CD4-positive, alpha-beta T cell treated with Interferon alpha-2 for 1 hour (primary cell): ENCODE data around the gene FAM169A.
"Not testable (repeated sequence)": the region's sequence is repeated elsewhere in the genome, so short reads cannot be mapped to it uniquely, and the experiment has no call there.

Experiments
- DNase-seq, 2 donors: peaks; one replicate each; pipeline ENCODE4 v3.0.0-alpha.2; 2020 to 2022

FAM169A gene, protein sequence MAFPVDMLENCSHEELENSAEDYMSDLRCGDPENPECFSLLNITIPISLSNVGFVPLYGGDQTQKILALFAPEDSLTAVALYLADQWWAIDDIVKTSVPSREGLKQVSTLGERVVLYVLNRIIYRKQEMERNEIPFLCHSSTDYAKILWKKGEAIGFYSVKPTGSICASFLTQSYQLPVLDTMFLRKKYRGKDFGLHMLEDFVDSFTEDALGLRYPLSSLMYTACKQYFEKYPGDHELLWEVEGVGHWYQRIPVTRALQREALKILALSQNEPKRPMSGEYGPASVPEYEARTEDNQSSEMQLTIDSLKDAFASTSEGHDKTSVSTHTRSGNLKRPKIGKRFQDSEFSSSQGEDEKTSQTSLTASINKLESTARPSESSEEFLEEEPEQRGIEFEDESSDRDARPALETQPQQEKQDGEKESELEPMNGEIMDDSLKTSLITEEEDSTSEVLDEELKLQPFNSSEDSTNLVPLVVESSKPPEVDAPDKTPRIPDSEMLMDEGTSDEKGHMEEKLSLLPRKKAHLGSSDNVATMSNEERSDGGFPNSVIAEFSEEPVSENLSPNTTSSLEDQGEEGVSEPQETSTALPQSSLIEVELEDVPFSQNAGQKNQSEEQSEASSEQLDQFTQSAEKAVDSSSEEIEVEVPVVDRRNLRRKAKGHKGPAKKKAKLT

DNA sequence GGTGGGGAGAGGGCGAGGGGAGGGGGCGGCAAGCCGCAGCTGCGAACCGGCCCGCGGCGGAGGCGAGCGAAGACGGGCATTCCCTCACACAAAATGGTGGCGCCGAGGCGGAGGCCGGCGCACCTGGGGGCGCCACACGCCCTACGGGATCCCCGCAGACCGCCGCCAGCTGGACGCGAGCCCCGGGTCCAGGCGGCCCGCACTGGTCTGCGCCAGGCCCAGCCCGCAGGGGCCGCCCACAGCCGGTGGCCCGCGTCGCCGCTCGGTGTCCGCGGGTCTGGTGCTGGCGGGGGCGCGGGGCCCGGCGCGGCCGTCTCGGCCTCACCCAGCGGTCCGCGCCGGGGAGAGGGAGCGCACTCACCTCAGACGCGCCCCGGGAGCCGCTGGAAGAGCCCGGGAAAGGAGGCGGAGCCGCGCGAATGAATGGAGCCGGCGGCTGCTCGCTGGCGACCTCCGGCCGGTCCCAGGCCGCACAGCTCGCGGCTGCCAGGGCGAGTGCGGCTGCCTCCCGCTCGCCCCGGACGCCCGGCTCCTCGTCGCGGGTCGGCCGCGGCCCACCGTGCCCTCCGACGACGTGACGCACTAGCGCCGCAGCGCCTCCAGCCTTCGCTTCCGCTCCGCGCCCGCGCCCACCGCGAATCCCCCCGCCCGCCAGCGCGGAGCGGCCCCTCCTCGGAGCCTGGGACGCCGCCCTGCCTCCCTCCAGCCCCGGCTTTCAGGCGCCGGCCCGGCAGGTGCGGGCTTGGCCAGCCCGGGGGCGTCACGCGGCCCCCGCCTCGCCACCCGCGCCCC lies at the start of gene FAM169A:
TSS of gene FAM169A (minus strand) at position 584 of the 792 bp plus-strand sequence. CDS start 24,711 bp downstream, outside the sequence.
- DNase-seq, result peak; percentile 32 to 59

DNA sequence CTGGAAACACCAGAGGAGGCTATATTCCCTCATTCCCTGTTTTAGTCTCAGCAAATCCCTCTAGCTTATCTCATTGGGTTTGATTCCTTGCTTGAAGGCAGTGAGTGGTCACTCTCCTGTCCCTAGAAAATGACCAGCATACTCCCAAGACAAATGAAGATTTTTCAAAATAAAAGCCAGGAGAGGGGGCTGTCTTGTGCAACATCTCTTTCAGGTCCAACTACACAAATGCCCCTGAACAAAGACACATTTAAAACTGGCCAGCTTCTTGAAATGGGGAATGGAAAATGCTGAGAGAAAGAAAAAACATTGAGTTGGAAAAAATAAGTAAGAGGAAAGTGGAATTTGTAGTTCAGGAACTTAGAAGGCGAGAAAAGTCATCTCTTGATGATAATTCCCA lies 49.3 kb upstream of the FAM169A start:
- no peak for DNase-seq

DNA sequence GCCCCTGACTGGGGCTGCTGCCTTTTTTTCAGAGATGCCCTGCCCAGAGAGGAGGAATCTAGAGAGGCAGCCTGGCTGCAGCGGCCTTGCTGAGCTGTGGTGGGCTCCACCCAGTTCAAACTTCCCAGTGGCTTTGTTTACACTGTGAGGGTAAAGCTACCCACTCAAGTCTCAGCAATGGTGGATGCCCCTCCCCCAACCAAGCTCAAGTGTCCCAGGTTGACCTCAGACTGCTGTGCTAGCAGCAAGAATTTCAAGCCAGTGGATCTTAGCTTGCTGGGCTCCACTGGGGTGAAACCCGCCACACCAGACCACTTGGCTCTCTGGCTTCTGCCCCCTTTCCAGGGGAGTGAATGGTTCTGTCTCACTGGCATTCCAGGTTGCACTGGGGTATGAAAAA lies 45.2 kb upstream of the FAM169A start:
- DNase-seq, result not testable (repeated sequence)

DNA sequence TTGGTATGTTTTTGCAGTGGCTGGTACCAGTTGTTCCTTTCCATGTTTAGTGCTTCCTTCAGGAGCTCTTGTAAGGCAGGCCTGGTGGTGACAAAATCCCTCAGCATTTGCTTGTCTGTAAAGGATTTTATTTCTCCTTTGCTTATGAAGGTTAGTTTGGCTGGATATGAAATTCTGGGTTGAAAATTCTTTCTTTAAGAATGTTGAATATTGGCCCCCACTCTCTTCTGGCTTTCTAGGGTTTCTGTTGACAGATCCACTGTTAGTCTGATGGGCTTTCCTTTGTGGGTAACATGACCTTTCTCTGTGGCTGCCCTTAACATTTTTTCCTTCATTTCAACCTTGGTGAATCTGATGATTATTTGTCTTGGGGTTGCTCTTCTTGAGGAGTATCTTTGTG lies 43.7 kb upstream of the FAM169A start:
- not testable (repeated sequence) for DNase-seq

DNA sequence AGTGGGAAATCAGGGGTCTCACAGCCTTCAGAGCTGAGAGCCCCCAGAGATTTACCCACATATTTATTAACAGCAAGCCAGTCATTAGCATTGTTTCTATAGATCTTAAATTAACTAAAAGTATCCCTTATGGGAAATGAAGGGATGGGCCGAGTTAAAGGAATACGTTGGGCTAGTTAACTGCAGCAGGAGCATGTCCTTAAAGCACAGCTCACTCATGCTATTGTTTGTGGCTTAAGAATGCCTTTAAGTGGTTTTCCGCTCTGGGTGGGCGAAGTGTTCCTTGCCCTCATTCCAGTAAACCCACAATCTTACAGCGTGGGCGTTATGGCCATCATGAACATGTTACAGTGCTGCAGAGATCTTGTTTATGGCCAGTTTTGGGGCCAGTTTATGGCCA lies 42.0 kb upstream of the FAM169A start:
- not testable (repeated sequence) for DNase-seq

DNA sequence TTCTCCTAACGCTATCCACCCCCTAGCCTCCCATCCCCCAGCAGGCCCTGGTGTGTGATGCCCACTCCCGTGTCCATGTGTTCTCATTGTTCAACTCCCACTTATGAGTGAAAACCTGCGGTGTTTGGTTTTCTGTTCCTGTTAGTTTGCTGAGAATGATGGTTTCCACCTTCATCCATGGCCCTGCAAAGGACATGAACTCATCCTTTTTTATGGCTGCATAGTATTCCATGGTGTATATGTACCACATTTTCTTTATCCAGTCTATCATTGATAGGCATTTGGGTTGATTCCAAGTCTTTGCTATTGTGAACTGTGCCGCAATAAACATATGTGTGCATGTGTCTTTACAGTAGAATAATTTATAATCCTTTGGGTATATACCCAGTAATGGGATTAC lies 38.5 kb upstream of the FAM169A start:
- not testable (repeated sequence) for DNase-seq

DNA sequence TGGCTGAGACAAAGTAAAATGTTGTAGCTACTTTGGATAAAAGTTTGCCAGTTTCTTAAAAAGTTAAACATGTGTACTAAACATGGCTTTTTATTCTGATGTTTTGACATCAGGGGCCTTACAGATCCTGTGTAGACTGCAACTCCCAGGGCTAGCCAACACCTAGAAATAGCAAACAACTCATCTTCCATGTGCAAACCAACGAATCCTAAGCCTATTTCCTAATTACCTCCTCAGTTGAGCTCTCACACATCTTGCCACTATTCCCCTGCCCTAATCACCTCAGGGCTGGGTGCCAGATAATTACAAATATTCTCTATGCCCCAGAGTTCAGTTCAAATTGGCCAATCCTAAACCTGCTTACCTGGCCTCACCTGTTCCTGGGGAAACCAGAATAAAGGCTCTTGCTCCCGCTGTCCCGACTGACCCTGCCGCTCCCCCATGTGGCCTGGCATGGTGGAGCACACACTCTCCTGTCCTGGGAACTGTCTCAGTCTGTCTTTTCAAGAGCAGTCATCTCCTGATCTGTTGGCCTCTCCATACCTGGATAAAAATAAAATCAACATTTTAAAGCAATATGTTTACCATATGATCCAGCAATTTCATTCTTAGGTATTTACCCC lies 37.1 kb upstream of the FAM169A start:
- DNase-seq, result peak; percentile 3 to 23

DNA sequence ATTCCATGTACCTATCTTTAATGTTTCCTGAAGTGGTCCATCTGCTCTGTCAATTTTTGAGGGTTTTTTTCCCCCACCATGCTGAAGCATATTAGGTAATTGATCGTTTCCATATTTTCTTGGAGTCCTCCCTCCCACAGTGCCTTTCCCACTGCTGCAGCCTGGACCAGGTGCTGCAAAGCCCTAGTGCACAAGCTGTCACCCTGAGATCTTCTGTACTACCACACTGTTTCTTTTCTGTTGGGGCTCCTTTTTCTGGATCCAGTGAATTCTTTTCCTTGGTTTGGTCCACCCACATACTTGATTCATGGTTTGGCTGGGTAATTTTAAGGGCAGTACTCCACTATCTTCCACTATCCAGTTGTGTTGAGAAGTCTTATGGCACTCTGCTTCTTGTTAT lies 30.9 kb upstream of the FAM169A start:
- DNase-seq, result no peak

DNA sequence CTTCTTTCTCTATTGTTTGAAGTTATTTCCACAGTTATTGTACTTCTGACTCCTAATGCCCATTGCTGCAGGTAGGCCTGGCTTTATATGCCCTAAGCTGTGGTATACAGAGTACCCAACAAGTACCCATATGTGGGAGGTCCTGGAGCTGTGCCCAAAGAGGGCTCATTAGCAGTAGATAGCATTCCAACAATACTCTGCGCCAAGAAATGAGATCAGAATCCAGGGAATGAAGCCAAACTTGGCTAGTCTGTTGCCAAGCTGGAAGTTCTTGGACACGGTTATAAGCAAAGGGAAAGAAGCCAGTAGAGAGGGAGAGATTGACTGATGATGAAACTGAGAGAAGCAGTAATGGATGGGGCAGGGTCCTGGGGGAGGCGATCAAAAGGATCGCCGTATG lies 29.7 kb upstream of the FAM169A start:
- no peak for DNase-seq

DNA sequence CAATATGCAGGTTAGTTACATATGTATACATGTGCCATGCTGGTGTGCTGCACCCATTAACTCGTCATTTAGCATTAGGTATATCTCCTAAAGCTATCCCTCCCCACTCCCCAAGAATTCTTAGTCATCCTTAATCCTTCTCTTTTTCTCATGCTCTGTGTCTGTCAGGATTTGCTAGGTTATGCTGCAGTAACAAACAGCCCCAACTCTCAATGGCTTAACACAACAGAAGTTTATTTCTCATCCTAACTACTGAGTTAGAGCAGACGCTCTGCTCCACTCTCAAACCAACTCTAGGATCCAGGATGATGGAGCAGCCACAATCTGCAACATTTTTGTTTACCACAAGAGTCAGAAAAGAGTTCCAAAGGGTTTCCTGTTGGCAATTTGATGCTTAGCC lies 28.2 kb upstream of the FAM169A start:
- DNase-seq, result no peak

DNA sequence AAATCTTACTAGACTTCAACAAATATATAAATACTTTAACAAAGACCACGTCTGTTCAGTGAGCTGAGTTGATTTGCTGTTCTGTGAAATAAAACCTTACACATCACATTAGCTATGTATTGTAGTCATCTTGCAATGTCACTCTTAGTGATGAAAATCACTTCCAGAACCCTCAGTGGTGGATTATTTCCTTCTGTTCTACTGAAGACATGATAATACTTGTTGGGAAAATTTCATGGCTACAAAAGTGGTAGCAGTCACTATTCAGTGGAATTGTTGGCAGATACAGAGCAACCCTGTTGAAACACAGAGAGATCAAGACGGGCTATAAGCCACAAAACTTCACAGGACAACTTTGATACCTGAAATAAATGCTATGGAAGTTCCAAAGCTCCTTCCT lies 26.7 kb upstream of the FAM169A start:
- no peak for DNase-seq

DNA sequence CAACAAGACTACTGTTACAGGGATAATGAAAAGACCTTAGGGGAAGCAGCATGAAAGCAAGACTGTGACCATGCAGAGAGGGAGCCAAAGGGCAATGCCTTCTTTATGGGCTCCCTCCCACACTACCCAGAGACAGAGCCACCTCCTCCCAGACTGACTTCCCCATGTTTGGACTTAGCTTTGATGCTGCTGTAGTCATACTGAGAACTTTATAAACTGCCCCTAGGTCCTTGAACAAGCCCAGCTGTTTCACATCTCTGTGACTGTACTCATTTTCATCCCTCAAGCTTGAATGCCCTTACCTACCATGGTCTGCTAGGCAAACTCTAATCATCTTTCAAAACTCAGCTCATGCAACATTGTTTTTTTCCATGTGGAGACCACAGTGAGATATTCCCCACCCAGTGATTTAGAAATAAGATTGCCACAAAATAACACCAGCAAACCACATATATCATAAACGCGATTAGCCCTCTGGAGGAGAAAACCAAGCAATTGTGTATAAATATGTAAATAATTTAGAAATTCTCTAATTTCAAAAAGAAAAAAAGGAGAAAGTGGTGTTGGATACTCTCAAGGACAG lies 23.4 kb upstream of the FAM169A start:
- DNase-seq, result no peak

DNA sequence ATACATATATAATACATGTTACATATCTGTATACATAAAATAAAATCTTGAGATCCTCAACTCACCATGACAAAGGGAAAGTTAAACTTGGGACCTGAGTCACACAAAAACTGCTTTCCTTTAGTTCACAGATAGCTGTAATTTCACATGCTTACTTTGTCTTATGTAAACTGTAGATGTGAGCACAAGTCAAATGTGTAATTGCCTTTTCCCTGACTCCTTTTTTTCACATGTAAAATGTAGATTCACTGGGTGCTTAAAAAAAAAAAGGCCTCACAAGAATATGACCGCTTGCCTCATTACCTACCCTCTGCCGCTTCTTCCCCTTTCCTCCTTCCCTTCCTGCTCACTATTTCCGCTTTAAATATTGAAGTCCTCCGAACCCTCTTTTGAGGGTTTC lies 21.9 kb upstream of the FAM169A start:
- DNase-seq, result no peak

DNA sequence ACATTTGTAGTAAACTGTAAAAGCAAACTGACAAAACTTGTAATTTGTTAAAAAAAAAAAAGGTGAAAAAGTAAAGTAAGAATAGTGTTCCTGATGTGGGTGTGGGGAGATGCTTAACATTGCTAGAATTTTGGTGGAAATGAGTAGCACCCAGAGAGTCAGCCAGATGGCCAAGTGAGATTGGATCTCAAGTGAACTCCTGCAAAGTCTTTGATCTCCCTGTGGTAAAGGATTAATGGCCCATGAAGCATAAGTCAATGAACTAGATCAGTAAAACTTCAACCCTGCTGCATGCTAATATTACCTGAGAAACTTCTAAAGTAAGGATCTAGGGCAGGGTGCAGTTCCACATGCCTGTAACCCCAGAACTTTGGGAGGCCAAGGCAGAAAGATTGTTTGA lies 19.0 kb upstream of the FAM169A start:
- DNase-seq, result no peak

DNA sequence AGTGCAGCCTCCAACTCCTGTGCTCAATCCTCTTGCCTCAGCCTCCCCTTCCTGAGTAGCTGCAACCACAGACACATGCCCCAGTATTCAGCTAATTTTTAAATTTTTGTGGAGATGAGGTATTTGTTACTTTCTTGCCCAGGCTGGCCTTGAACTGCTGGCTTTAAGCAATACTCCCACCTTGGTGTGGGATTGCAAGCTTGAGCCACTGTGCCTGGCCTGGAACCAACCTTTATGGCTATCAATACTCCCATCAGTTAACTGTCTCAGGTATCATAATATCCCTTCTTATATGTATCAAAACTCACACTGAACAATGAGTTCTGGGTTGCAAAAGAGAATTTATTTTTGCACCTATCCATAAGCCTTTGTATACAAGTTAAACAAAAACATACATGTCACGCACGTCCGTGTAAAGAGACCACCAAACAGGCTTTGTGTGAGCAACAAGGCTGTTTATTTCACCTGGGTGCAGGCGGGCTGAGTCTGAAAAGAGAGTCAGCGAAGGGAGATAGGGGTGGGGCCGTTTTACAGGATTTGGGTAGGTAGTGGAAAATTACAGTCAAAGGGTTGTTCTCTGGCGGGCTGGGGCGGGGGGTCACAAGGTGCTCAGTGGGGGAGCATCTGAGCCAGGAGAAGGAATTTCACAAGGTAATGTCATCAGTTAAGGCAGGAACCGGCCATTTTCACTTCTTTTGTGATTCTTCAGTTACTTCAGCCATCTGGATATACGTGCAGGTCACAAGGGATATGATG lies 16.4 kb upstream of the FAM169A start:
- DNase-seq, result not testable (repeated sequence)

DNA sequence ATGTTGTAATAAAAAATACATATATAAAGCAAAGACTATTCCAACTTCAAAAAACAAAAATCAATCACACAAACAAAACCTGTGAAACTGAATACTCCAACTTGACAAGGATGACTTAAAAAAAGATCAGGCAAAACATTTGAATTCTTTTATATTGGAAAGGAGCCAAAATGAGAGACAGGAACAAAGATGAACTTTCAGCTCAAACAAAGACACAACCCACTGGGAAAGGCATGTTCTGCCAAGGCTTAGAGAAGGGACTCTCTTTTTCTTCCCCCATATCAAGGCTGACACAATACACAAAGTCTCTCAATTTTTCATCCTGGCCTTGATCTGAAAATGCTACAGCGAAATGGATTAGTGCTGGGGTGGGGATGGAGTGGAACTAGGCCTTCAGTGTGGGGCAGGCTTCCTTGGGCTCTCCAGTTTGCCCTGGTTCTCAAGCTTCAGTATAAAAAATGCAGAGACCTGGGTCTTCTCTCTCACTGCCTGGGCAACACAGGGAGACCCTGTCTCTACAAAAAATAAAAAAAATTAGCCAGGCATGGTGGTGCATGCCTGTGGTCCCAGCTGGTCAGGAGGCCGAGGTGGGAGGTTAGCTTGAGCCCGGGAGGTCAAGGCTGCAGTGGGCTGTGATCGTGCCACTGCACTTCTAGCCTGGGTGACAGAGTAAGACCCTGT lies 11.6 kb upstream of the FAM169A start:
- no peak for DNase-seq

DNA sequence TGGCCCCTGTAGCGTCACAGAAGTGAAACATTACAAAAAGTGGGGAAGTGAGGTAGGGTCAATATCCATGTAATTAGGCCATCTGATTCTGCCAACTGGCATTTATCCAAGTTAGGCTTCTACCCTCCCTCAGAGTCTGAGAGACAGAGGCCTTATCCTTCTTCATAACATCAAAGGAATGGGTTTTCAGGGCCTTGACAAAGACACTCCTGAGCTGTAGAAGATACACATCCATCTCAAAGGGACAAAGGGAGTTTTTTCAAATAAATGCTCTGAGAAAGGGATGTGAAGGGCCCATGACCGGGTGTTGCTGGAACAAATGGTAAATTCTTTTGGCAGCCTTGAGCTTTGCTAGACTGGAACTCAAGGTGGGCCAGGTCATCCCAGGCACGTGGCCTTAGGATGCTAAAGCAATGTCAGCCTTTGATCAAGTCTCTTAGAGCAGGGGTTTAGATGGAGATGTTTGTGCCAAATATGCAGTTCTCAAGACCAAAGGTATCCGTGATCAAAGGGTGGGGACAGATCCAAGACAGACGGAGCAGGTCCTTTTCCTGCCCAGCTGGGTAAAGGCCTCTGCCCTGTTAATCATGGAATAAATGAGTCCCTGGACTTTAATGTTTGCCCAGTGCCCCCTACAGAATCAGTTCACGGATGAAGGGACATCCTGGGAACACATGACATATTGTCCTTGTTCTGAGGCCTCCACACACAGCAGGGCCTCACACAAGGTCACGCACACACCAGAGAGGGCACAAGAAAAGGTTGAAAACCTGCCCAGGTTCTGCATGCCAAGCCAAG lies 10.0 kb upstream of the FAM169A start:
- no peak for DNase-seq

DNA sequence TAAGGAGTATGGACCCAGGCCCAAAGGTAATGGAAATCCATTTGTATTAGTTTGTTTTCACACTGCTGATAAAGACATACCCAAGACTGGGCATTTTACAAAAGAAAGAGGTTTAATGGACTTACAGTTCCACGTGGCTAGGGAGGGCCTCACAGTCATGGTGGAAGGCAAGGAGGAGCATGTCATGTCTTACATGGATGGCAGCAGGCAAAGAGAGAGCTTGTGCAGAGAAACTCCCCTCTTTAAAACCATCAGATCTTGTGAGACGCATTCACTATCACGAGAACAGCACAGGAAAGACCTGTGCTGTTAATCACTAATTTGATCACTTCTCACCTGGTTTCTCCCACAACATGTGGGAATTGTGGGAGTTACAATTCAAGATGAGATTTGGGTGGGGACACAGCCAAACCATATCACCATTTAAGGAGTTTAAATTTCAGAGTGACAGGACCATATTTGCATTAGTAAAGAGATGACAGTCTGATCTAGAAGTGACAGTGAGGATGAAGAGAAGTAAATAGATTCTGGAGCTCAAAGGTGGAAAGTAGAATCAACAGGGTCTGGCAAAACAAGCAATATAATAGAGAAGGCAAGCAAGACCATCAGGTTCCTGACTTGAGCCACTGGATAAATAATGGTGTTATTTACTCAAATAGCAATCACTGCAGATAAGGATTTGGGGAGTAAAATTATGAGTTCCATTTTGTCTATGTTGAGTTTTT lies 7.5 kb upstream of the FAM169A start:
- DNase-seq, result no peak

DNA sequence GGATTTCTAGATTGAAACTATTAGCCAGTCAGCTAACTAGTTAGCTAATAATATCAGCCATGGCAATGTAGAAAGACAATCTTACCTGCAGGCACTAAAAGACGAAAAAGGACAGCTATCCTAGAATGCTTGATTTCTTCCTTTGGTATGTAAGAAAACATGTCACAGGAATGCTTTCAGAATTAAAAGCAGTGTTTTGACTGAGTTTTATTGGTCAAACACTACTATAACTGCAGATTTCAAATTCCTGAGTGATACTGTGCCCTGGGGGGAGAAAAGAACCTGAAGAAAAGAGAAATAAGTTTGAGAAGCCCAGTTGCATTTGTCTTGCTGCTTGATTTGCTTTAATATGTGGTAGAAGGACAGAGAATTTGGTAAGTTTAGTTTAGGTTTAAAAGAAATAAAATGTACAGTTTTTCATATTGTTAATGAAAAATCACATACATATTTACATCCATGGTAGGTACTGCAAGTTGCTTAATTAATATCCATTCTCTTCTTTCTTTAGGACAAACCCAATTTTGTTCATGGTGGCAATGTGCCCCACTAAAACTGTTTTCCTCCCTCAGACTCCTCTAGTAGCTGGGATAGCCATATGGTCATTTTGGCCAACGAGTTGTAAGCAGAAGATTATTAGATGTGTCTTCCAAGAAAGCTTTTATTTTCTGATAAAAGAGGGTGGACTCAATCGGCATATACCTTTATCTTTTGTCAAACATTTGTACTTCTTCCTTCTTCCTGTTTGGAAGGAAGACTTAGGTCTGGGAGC lies 4.3 kb upstream of the FAM169A start:
- no peak for DNase-seq
